Panc1 (cell line): ENCODE results near the gene STUB1. TPM values are rescaled to one million over a fixed set of nuclear protein-coding genes. Genes with fewer than 3 reads are reported as not detected.

Experiments used
- ATAC-seq: fragments of 200-7000 bp; cut with Tn5 transposase; 2 replicates; pipeline ENCODE4 v1.9.1; 2020; ENCODE audit warnings: mild to moderate bottlenecking, moderate library complexity
- BruUV-seq: library from RNA; stranded (reverse); fragments of 400-500 nt; replicated peaks from 2 replicates; lab custom pipeline; 2021; lab: Mats Ljungman, UMichigan
- CTCF ChIA-PET: fragments of 300-600 bp; sonication (Branson Sonifier 250); formaldehyde crosslinking; loops from one replicate; lab custom pipeline; 2022; ENCODE audit warnings: antibody characterized with exemption; lab: Charles Lee
- POLR2A ChIA-PET: fragments of 300-600 bp; sonication (Branson Sonifier 250); formaldehyde crosslinking; loops from one replicate; lab custom pipeline; 2022; ENCODE audit warnings: antibody characterized with exemption; lab: Charles Lee
- DNase-seq: peaks from one replicate; pipeline ENCODE4 v3.0.0-alpha.2; 2010; ENCODE audit warnings: low read depth, low spot score
- H3K27ac ChIP-seq: 2 replicates; pipeline ENCODE4 v1.5.1; 2011; ENCODE audit warnings: mild to moderate bottlenecking, low read length, inconsistent platforms
- H3K27me3 ChIP-seq: fragments of 200-500 bp; sonication (Bioruptor generic); 2 replicates; pipeline ENCODE4 v1.6.0; 2014; ENCODE audit warnings: low read length, inconsistent platforms; ENCODE audit not compliant: control insufficient read depth, insufficient read depth
- H3K36me3 ChIP-seq: fragments of 200-500 bp; sonication (Bioruptor generic); 2 replicates; pipeline ENCODE4 v1.5.1; 2014; ENCODE audit warnings: inconsistent platforms, mild to moderate bottlenecking, low read length, moderate library complexity; ENCODE audit not compliant: control insufficient read depth, insufficient read depth
- H3K4me1 ChIP-seq: 2 replicates; pipeline ENCODE4 v1.5.1; 2011; ENCODE audit warnings: inconsistent platforms, mild to moderate bottlenecking, low read length, moderate library complexity; ENCODE audit not compliant: control insufficient read depth, insufficient read depth
- H3K4me3 ChIP-seq, 2 experiments: 2 replicates each; pipeline ENCODE4 v1.5.1; 2011 to 2012; ENCODE audit warnings: low read depth in 2 of 2, low read length in 2 of 2, mild to moderate bottlenecking in 2 of 2, inconsistent platforms in 1 of 2, moderate library complexity in 1 of 2
- H3K9me3 ChIP-seq: fragments of 200-500 bp; sonication (Bioruptor generic); 2 replicates; pipeline ENCODE4 v1.5.1; 2014; ENCODE audit warnings: low read depth, mild to moderate bottlenecking, inconsistent platforms, low read length, moderate library complexity; ENCODE audit not compliant: control insufficient read depth, insufficient read depth
- POLR2AphosphoS5 ChIP-seq: IDR thresholded peaks from 2 replicates; pipeline ENCODE4 v1.6.1; 2012; ENCODE audit warnings: mild to moderate bottlenecking, low read depth, low read length, moderate library complexity
- SIN3A ChIP-seq: IDR thresholded peaks from 2 replicates; pipeline ENCODE4 v1.6.1; 2012; ENCODE audit warnings: low read depth, mild to moderate bottlenecking, low read length, moderate library complexity, borderline replicate concordance; ENCODE audit not compliant: insufficient read depth
- TCF7L2 ChIP-seq: IDR thresholded peaks from 2 replicates; pipeline ENCODE4 v1.6.1; 2011; ENCODE audit warnings: mild to moderate bottlenecking, low read depth, low read length, inconsistent platforms
- in situ Hi-C: cut with HindIII; loops from 2 replicates; pipeline ENCODE4 v1.10.0; 2016; ENCODE audit warnings: low sequenced_read_pairs, low pct_unique_long_range_greater_than_20kb
- intact Hi-C: fragments of 100-400 bp; cut with micrococcal nuclease; formaldehyde crosslinking; loops from one replicate; pipeline ENCODE4 v1.10.0; 2022; ENCODE audit not compliant: unreplicated experiment
- total RNA-seq: library from RNA; stranded (reverse); gene quantifications from one replicate; pipeline ENCODE4 v1.2.1, GENCODE V29; 2021; ENCODE audit not compliant: unreplicated experiment
- TF ChIP-seq, protein P1 (sequence below): fragments of 450-650 bp; IDR thresholded peaks from 2 replicates; pipeline ENCODE4 v1.5.1; 2017; ENCODE audit warnings: mild to moderate bottlenecking
- TF ChIP-seq, protein P2 (sequence below), 2 experiments: IDR thresholded peaks; 2 replicates each; pipeline ENCODE4 v1.6.1; 2011 to 2012; ENCODE audit warnings: low read depth in 2 of 2, control low read depth in 1 of 2, low read length in 1 of 2, mild to moderate bottlenecking in 1 of 2, moderate library complexity in 1 of 2; ENCODE audit not compliant: insufficient read depth in 1 of 2

STUB1 gene
- total RNA-seq, 1 experiment from 2014 or later, result 217 TPM

- Histone ChIP-seq H3K27me3 (no peaks in the 10 kb centered on the region), H3K4me1 (peaks cover 60% of the 10 kb centered on the region), H3K9me3 (no peaks in the 10 kb centered on the region), H3K36me3 (no peaks in the 10 kb centered on the region; the same call in 1 of the 2 replicates), H3K4me3 (peak overlapping the region; percentile 65 to 80), H3K27ac (peak overlapping the region; percentile 88)
- TF ChIP-seq, protein P1, sequence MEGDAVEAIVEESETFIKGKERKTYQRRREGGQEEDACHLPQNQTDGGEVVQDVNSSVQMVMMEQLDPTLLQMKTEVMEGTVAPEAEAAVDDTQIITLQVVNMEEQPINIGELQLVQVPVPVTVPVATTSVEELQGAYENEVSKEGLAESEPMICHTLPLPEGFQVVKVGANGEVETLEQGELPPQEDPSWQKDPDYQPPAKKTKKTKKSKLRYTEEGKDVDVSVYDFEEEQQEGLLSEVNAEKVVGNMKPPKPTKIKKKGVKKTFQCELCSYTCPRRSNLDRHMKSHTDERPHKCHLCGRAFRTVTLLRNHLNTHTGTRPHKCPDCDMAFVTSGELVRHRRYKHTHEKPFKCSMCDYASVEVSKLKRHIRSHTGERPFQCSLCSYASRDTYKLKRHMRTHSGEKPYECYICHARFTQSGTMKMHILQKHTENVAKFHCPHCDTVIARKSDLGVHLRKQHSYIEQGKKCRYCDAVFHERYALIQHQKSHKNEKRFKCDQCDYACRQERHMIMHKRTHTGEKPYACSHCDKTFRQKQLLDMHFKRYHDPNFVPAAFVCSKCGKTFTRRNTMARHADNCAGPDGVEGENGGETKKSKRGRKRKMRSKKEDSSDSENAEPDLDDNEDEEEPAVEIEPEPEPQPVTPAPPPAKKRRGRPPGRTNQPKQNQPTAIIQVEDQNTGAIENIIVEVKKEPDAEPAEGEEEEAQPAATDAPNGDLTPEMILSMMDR, result peak; percentile 83
- TF ChIP-seq, protein P2, sequence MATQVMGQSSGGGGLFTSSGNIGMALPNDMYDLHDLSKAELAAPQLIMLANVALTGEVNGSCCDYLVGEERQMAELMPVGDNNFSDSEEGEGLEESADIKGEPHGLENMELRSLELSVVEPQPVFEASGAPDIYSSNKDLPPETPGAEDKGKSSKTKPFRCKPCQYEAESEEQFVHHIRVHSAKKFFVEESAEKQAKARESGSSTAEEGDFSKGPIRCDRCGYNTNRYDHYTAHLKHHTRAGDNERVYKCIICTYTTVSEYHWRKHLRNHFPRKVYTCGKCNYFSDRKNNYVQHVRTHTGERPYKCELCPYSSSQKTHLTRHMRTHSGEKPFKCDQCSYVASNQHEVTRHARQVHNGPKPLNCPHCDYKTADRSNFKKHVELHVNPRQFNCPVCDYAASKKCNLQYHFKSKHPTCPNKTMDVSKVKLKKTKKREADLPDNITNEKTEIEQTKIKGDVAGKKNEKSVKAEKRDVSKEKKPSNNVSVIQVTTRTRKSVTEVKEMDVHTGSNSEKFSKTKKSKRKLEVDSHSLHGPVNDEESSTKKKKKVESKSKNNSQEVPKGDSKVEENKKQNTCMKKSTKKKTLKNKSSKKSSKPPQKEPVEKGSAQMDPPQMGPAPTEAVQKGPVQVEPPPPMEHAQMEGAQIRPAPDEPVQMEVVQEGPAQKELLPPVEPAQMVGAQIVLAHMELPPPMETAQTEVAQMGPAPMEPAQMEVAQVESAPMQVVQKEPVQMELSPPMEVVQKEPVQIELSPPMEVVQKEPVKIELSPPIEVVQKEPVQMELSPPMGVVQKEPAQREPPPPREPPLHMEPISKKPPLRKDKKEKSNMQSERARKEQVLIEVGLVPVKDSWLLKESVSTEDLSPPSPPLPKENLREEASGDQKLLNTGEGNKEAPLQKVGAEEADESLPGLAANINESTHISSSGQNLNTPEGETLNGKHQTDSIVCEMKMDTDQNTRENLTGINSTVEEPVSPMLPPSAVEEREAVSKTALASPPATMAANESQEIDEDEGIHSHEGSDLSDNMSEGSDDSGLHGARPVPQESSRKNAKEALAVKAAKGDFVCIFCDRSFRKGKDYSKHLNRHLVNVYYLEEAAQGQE (IDR thresholded peaks at IDR 0.05; ENCODE audit: insufficient read depth in 1 of 2, low read depth in 2 of 2, low read length in 1 of 2), result no peak
- 0 out of 2 replicates have a peak, but pooled peaks have one; percentile 41 for TF ChIP-seq SIN3A
- DNase-seq (no peak), ATAC-seq (peak; percentile 1; the same call in 1 of the 2 replicates)
- BruUV-seq, result no TSS peak
- ChIA-PET CTCF (interaction anchor here (0.6 to 1.1 kb wide), 3 partner anchors 69 to 1252 kb away, joined by 3 to 4 read pairs (median 3); no protein-coding TSS in a partner anchor), POLR2A (interaction anchor here (0.6 kb wide), 2 partner anchors 327 to 336 kb away, joined by 3 to 4 read pairs; no protein-coding TSS in a partner anchor)
- intact Hi-C loops (no loop called here), in situ Hi-C loops (no loop called here)
These were observed 35.4 kb downstream of the STUB1 start for GRCh38 chr16:715477-716199.

GRCh38 chr16:716200-716568 is 36.0 kb downstream of the STUB1 start:
- in situ Hi-C loops (no loop called here), intact Hi-C loops (no loop called here)
- H3K36me3 ChIP-seq, result no peaks in the 10 kb centered on the region; the same call in 1 of the 2 replicates
- H3K27ac ChIP-seq, result peak overlapping the region; percentile 88
- H3K9me3 ChIP-seq, result no peaks in the 10 kb centered on the region
- no TSS peak for BruUV-seq
- TF ChIP-seq, protein P1, result no peak
- TF ChIP-seq, protein P2 (IDR thresholded peaks at IDR 0.05; ENCODE audit: insufficient read depth in 1 of 2, low read depth in 2 of 2, low read length in 1 of 2), result no peak
- TF ChIP-seq TCF7L2, result no peak
- no peak; the same call in 1 of the 2 replicates for TF ChIP-seq POLR2AphosphoS5
- no peak for TF ChIP-seq SIN3A
- ATAC-seq (no peak), DNase-seq (no peak)
- H3K27me3 ChIP-seq, result no peaks in the 10 kb centered on the region
- H3K4me1 ChIP-seq, result peaks cover 55% of the 10 kb centered on the region
- CTCF ChIA-PET, result interaction anchor here (0.6 to 1.1 kb wide), 2 partner anchors 69 to 1251 kb away, joined by 3 to 4 read pairs; no protein-coding TSS in a partner anchor
- POLR2A ChIA-PET, result interaction anchor here (0.6 kb wide), 2 partner anchors 327 to 336 kb away, joined by 3 to 4 read pairs; no protein-coding TSS in a partner anchor
- peak overlapping the region; percentile 65 to 80 for H3K4me3 ChIP-seq
